ENCODE measurements around the gene DBF4B.

GRCh38 chr17:44722254-44722653, 13.8 kb downstream of the DBF4B start:
- no peak for TF ChIP-seq EZH2 (IDR thresholded peaks at IDR 0.05; ENCODE audit: borderline replicate concordance, control insufficient read depth, low read depth, low read length)
- TF ChIP-seq CTCF (IDR thresholded peaks at IDR 0.05 in 2 of 3, conservative IDR thresholded peaks at IDR 0.05 in 1 of 3; ENCODE audit: control insufficient read depth in 2 of 3, extremely low read depth in 1 of 3, insufficient read depth in 1 of 3, low read depth in 3 of 3, low read length in 3 of 3), result no peak
- TF ChIP-seq RFX5 (IDR thresholded peaks at IDR 0.05; ENCODE audit: low read depth, low read length), result no peak
- no peak for TF ChIP-seq CEBPZ (IDR thresholded peaks at IDR 0.05; ENCODE audit: low read depth, low read length)

Measured in GM12878 (cell line).